ENCODE data around the gene OR52L1. TPM values are rescaled to one million over a fixed set of nuclear protein-coding genes. Genes with fewer than 3 reads are reported as not detected.
"Not testable (repeated sequence)": the region's sequence is repeated elsewhere in the genome, so short reads cannot be mapped to it uniquely, and the experiment has no call there.

Gene OR52L1
- total and polyA plus RNA-seq, 2 donors = not detected

DNA sequence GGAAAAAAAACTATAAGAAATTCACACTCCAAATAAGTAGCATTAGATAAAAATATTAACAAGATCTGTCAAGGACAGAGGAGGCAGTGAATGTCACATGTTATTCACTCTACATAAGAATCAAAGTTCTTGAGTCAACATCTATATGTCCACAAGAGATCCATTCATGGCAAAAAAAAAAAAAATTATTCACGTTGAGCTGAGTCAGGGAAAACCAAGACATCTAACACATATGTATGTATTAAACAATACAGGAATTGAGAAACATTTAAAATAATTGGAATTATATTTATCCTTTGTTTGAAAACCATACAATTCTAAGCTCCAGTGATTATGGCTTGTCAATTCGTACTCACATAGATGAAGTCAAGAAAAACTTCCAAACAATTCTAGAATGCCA, 19.8 kb downstream of the OR52L1 start:
- no peak for DNase-seq (ENCODE audit: low read depth in 6 of 9, low spot score in 9 of 9)
- Histone ChIP-seq H3K27me3 (ENCODE audit: control insufficient read depth in 2 of 2, insufficient read depth in 1 of 2, low read length in 1 of 2) (no peaks in the 10 kb centered on the region), H3K4me1 (ENCODE audit: control insufficient read depth in 2 of 2, insufficient read depth in 2 of 2, low read length in 2 of 2) (no peaks in the 10 kb centered on the region), H3K4me3 (ENCODE audit: low read length in 2 of 2) (no peak overlapping the region), H3K36me3 (ENCODE audit: control insufficient read depth in 2 of 2, insufficient read depth in 2 of 2, low read length in 1 of 2) (no peaks in the 10 kb centered on the region), H3K27ac (ENCODE audit: low read depth in 1 of 2, low read length in 1 of 2) (no peak overlapping the region), H3K9me3 (ENCODE audit: control insufficient read depth in 2 of 2, insufficient read depth in 1 of 2, low read length in 1 of 2) (peaks cover 0 to 5% of the 10 kb centered on the region in 2 donors)
- WGBS = 89% methylated on average over 2 of the region's 2 CpGs

DNA sequence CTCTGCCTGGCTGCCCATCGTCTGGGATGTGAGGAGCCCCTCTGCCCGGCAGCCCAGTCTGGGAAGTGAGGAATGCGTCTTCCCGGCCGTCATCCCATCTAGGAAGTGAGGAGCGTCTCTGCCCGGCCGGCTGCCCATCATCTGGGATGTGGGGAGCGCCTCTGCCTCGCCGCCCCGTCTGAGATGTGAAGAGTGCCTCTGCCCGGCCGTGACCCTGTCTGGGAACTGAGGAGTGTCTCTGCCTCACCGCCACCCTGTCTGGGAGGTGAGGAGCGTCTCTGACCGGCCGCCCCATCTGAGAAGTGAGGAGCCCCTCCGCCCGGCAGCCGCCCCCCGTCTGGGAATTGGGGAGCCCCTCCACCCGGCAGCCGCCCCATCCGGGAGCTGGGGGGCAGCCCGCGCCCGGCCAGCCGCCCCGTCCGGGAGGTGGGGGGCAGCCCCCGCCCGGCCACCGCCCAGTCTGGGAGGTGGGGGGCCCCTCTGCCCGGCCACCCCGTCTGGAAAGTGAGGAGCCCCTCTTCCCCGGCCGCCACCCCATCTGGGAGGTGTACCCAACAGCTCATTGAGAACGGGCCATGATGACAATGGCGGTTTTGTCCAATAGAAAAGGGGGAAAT, 26.0 kb downstream of the OR52L1 start:
- 94% methylated on average over 40 of the region's 40 CpGs for WGBS
- not testable (repeated sequence) for DNase-seq (ENCODE audit: low read depth in 6 of 9, low spot score in 9 of 9); H3K9me3 ChIP-seq (ENCODE audit: control insufficient read depth in 2 of 2, insufficient read depth in 1 of 2, low read length in 1 of 2)

GRCh38 chr11:5955586-5955985, 31.2 kb downstream of the OR52L1 start:
- no peaks in the 10 kb centered on the region for H3K36me3 ChIP-seq (ENCODE audit: control insufficient read depth in 2 of 2, insufficient read depth in 2 of 2, low read length in 1 of 2)
- no peaks in the 10 kb centered on the region for H3K27me3 ChIP-seq (ENCODE audit: control insufficient read depth in 2 of 2, insufficient read depth in 1 of 2, low read length in 1 of 2)
- H3K4me1 ChIP-seq (ENCODE audit: control insufficient read depth in 2 of 2, insufficient read depth in 2 of 2, low read length in 2 of 2) = no peaks in the 10 kb centered on the region
- no peaks in the 10 kb centered on the region for H3K9me3 ChIP-seq (ENCODE audit: control insufficient read depth in 2 of 2, insufficient read depth in 1 of 2, low read length in 1 of 2)
- WGBS = 94% methylated on average over 3 of the region's 3 CpGs
- no peak for DNase-seq (ENCODE audit: low read depth in 6 of 9, low spot score in 9 of 9)
- H3K27ac ChIP-seq (ENCODE audit: low read depth in 1 of 2, low read length in 1 of 2) = no peak overlapping the region
- H3K4me3 ChIP-seq (ENCODE audit: low read length in 2 of 2) = no peak overlapping the region

More for the DNA sequence above, 26.0 kb downstream of the OR52L1 start:
- not testable (repeated sequence) for H3K4me3 ChIP-seq (ENCODE audit: low read length in 2 of 2); H3K36me3 ChIP-seq (ENCODE audit: control insufficient read depth in 2 of 2, insufficient read depth in 2 of 2, low read length in 1 of 2); H3K27ac ChIP-seq (ENCODE audit: low read depth in 1 of 2, low read length in 1 of 2); H3K27me3 ChIP-seq (ENCODE audit: control insufficient read depth in 2 of 2, insufficient read depth in 1 of 2, low read length in 1 of 2); H3K4me1 ChIP-seq (ENCODE audit: control insufficient read depth in 2 of 2, insufficient read depth in 2 of 2, low read length in 2 of 2)

DNA sequence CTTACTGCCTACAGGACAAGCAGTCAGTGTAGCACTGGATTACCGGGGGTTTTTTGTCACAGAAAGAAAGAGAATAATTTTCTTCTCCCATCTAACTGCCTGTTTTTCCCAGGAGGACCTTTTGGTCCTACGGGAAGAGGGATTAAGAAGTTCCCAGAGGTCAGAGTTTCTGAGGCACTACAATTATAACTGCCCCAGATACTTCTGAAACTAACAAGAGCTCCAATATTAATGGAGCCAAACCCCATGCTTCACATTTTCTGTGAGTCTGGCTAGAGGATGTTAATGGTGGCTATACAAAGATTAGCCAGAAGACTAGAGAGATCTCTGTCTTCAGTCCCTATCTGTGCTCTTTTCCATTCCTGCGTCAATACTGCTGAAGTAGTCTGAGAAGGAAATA, 44.8 kb downstream of the OR52L1 start, which contains the start of gene OR56A3:
Gene OR56A3 (plus strand): TSS at position 301 of the 400 bp plus-strand sequence. CDS start 5,096 bp downstream, outside the sequence.
- no peak for DNase-seq (ENCODE audit: low read depth in 6 of 9, low spot score in 9 of 9)
- Histone ChIP-seq H3K4me3 (ENCODE audit: low read length in 2 of 2) (no peak within 1 kb of the TSS), H3K27ac (ENCODE audit: low read depth in 1 of 2, low read length in 1 of 2) (no peak within 1 kb of the TSS), H3K27me3 (ENCODE audit: control insufficient read depth in 2 of 2, insufficient read depth in 1 of 2, low read length in 1 of 2) (no peaks in the 10 kb centered on the region), H3K4me1 (ENCODE audit: control insufficient read depth in 2 of 2, insufficient read depth in 2 of 2, low read length in 2 of 2) (no peaks in the 10 kb centered on the region), H3K9me3 (ENCODE audit: control insufficient read depth in 2 of 2, insufficient read depth in 1 of 2, low read length in 1 of 2) (peaks cover 2 to 6% of the 10 kb centered on the region in 2 donors), H3K36me3 (ENCODE audit: control insufficient read depth in 2 of 2, insufficient read depth in 2 of 2, low read length in 1 of 2) (no peaks in the 10 kb centered on the region)
- 94% methylated on average over 3 of the region's 3 CpGs for WGBS

GRCh38 chr11:5940748-5941147, 46.0 kb downstream of the OR52L1 start:
- no peaks in the 10 kb centered on the region for H3K4me1 ChIP-seq (ENCODE audit: control insufficient read depth in 2 of 2, insufficient read depth in 2 of 2, low read length in 2 of 2)
- no peak for DNase-seq (ENCODE audit: low read depth in 6 of 9, low spot score in 9 of 9)
- H3K4me3 ChIP-seq (ENCODE audit: low read length in 2 of 2) = no peak overlapping the region
- H3K36me3 ChIP-seq (ENCODE audit: control insufficient read depth in 2 of 2, insufficient read depth in 2 of 2, low read length in 1 of 2) = no peaks in the 10 kb centered on the region
- no peaks in the 10 kb centered on the region for H3K27me3 ChIP-seq (ENCODE audit: control insufficient read depth in 2 of 2, insufficient read depth in 1 of 2, low read length in 1 of 2)
- H3K9me3 ChIP-seq (ENCODE audit: control insufficient read depth in 2 of 2, insufficient read depth in 1 of 2, low read length in 1 of 2) = peaks cover 2 to 14% of the 10 kb centered on the region in 2 donors
- no peak overlapping the region for H3K27ac ChIP-seq (ENCODE audit: low read depth in 1 of 2, low read length in 1 of 2)
- 99% methylated on average over 2 of the region's 2 CpGs for WGBS

- WGBS = 77% methylated on average over 21 of the region's 21 CpGs
- H3K27me3 ChIP-seq (ENCODE audit: control insufficient read depth in 2 of 2, insufficient read depth in 1 of 2, low read length in 1 of 2) = no peaks in the 10 kb centered on the region
- DNase-seq (ENCODE audit: low read depth in 6 of 9, low spot score in 9 of 9) = no peak
Observed at GRCh38 chr11:5938603-5938965, 48.2 kb downstream of the OR52L1 start.

GRCh38 chr11:5937868-5938602, 48.8 kb downstream of the OR52L1 start:
- no peak overlapping the region for H3K4me3 ChIP-seq (ENCODE audit: low read length in 2 of 2)
- peaks cover 2 to 23% of the 10 kb centered on the region in 2 donors for H3K9me3 ChIP-seq (ENCODE audit: control insufficient read depth in 2 of 2, insufficient read depth in 1 of 2, low read length in 1 of 2)
- H3K27me3 ChIP-seq (ENCODE audit: control insufficient read depth in 2 of 2, insufficient read depth in 1 of 2, low read length in 1 of 2) = no peaks in the 10 kb centered on the region
- no peaks in the 10 kb centered on the region for H3K4me1 ChIP-seq (ENCODE audit: control insufficient read depth in 2 of 2, insufficient read depth in 2 of 2, low read length in 2 of 2)
- no peak for DNase-seq (ENCODE audit: low read depth in 6 of 9, low spot score in 9 of 9)
- no peak overlapping the region for H3K27ac ChIP-seq (ENCODE audit: low read depth in 1 of 2, low read length in 1 of 2)
- 89% methylated on average over 39 of the region's 39 CpGs for WGBS
- no peaks in the 10 kb centered on the region for H3K36me3 ChIP-seq (ENCODE audit: control insufficient read depth in 2 of 2, insufficient read depth in 2 of 2, low read length in 1 of 2)

More at GRCh38 chr11:5938603-5938965, 48.2 kb downstream of the OR52L1 start:
- H3K36me3 ChIP-seq (ENCODE audit: control insufficient read depth in 2 of 2, insufficient read depth in 2 of 2, low read length in 1 of 2) = no peaks in the 10 kb centered on the region
- H3K4me3 ChIP-seq (ENCODE audit: low read length in 2 of 2) = no peak overlapping the region
- no peaks in the 10 kb centered on the region for H3K4me1 ChIP-seq (ENCODE audit: control insufficient read depth in 2 of 2, insufficient read depth in 2 of 2, low read length in 2 of 2)
- H3K9me3 ChIP-seq (ENCODE audit: control insufficient read depth in 2 of 2, insufficient read depth in 1 of 2, low read length in 1 of 2) = peaks cover 2 to 18% of the 10 kb centered on the region in 2 donors
- H3K27ac ChIP-seq (ENCODE audit: low read depth in 1 of 2, low read length in 1 of 2) = no peak overlapping the region

Other genes with a start within 250 kb of the OR52L1 start
- gene OR52N4, start 232.7 kb downstream of the OR52L1 start, total RNA-seq = 0.09 TPM
- gene OR52N4, start 232.7 kb downstream of the OR52L1 start, polyA plus RNA-seq = 0.73 TPM
- gene OR52N5, start 203.6 kb downstream of the OR52L1 start, total RNA-seq = not detected
- 0.05 TPM for gene OR52N5, start 203.6 kb downstream of the OR52L1 start, polyA plus RNA-seq
- gene OR52N1, start 195.7 kb downstream of the OR52L1 start, total RNA-seq = not detected
- not detected for gene OR52N1, start 195.7 kb downstream of the OR52L1 start, polyA plus RNA-seq
- not detected for gene OR52N2, start 178.1 kb downstream of the OR52L1 start, total RNA-seq
- gene OR52N2, start 178.1 kb downstream of the OR52L1 start, polyA plus RNA-seq = 0.23 TPM
- gene OR52E6, start 145.1 kb downstream of the OR52L1 start, total RNA-seq = not detected
- not detected for gene OR52E6, start 145.1 kb downstream of the OR52L1 start, polyA plus RNA-seq
- not detected for gene OR52E8, start 129.3 kb downstream of the OR52L1 start, total RNA-seq
- gene OR52E8, start 129.3 kb downstream of the OR52L1 start, polyA plus RNA-seq = not detected
- gene OR52E4, start 106.4 kb downstream of the OR52L1 start, total RNA-seq = not detected
- gene OR52E4, start 106.4 kb downstream of the OR52L1 start, polyA plus RNA-seq = not detected
- gene OR52E5, start 93.8 kb downstream of the OR52L1 start, total RNA-seq = not detected
- 0.05 TPM for gene OR52E5, start 93.8 kb downstream of the OR52L1 start, polyA plus RNA-seq
- gene OR56A3, start 44.7 kb downstream of the OR52L1 start, total RNA-seq = not detected
- gene OR56A3, start 44.7 kb downstream of the OR52L1 start, polyA plus RNA-seq = not detected
- gene OR56A5, start 18.5 kb downstream of the OR52L1 start, total RNA-seq = not detected
- gene OR56A5, start 18.5 kb downstream of the OR52L1 start, polyA plus RNA-seq = not detected
- gene OR56A4, start 20.0 kb upstream of the OR52L1 start, total RNA-seq = not detected
- gene OR56A4, start 20.0 kb upstream of the OR52L1 start, polyA plus RNA-seq = not detected
- not detected for gene OR56A1, start 43.8 kb upstream of the OR52L1 start, total RNA-seq
- 0.05 TPM for gene OR56A1, start 43.8 kb upstream of the OR52L1 start, polyA plus RNA-seq
- gene OR56B4, start 120.7 kb upstream of the OR52L1 start, total RNA-seq = not detected
- not detected for gene OR56B4, start 120.7 kb upstream of the OR52L1 start, polyA plus RNA-seq
- gene OR52B2, start 183.3 kb upstream of the OR52L1 start, total RNA-seq = not detected
- gene OR52B2, start 183.3 kb upstream of the OR52L1 start, polyA plus RNA-seq = not detected
- gene OR52W1, start 212.2 kb upstream of the OR52L1 start, total RNA-seq = not detected
- gene OR52W1, start 212.2 kb upstream of the OR52L1 start, polyA plus RNA-seq = 0.02 TPM
- not detected for gene C11orf42, start 218.6 kb upstream of the OR52L1 start, total RNA-seq
- not detected for gene C11orf42, start 218.6 kb upstream of the OR52L1 start, polyA plus RNA-seq
- gene FHIP1B, start 247.7 kb upstream of the OR52L1 start, total RNA-seq = 13.0 TPM
- 68.2 TPM for gene FHIP1B, start 247.7 kb upstream of the OR52L1 start, polyA plus RNA-seq